ENCODE measurements around the gene RAB40B. TPM values are rescaled to one million over a fixed set of nuclear protein-coding genes. Genes with fewer than 3 reads are reported as not detected.

Gene RAB40B
- total RNA-seq, 1 donor from 2014 or later: 14.6 TPM

DNA sequence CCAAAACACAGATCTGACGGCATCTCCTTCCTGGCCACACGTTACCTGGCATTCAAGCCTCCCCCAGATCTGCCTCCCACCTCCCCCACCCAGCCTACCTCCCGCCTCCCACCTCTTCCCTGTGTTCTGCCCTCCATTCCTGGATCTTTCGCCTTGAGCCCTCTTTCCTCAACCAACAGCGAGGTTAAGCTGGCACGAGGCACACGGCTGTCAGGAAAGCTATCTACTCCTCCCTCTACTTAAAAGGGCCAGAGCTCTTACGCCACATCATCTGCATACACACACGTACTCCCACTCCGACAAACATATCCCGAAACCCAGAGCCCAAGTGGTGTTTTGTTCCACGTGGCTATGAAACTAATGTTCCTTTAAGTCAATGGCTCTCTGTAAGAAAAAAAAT lies 68.3 kb downstream of the RAB40B start:
- Mint-ChIP-seq H3K4me3 (ENCODE audit: unreplicated experiment) (no peak overlapping the region), H3K36me3 (ENCODE audit: unreplicated experiment) (no peaks in the 10 kb centered on the region), H3K27me3 (ENCODE audit: unreplicated experiment) (peaks cover 6% of the 10 kb centered on the region), H3K27ac (ENCODE audit: unreplicated experiment) (peak overlapping the region; percentile 62), H3K9me3 (ENCODE audit: unreplicated experiment) (peaks cover 4% of the 10 kb centered on the region), H3K4me1 (ENCODE audit: low read depth, unreplicated experiment) (peaks cover 7% of the 10 kb centered on the region)
- TF ChIP-seq, protein P1, sequence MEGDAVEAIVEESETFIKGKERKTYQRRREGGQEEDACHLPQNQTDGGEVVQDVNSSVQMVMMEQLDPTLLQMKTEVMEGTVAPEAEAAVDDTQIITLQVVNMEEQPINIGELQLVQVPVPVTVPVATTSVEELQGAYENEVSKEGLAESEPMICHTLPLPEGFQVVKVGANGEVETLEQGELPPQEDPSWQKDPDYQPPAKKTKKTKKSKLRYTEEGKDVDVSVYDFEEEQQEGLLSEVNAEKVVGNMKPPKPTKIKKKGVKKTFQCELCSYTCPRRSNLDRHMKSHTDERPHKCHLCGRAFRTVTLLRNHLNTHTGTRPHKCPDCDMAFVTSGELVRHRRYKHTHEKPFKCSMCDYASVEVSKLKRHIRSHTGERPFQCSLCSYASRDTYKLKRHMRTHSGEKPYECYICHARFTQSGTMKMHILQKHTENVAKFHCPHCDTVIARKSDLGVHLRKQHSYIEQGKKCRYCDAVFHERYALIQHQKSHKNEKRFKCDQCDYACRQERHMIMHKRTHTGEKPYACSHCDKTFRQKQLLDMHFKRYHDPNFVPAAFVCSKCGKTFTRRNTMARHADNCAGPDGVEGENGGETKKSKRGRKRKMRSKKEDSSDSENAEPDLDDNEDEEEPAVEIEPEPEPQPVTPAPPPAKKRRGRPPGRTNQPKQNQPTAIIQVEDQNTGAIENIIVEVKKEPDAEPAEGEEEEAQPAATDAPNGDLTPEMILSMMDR (IDR thresholded peaks at IDR 0.05; ENCODE audit: partially characterized antibody, unreplicated experiment): no peak
- no peak for DNase-seq

GRCh38 chr17:82629748-82630147 lies 68.8 kb downstream of the RAB40B start:
- peaks cover 6% of the 10 kb centered on the region for H3K27me3 Mint-ChIP-seq (ENCODE audit: unreplicated experiment)
- H3K27ac Mint-ChIP-seq (ENCODE audit: unreplicated experiment): peak overlapping the region; percentile 52
- H3K36me3 Mint-ChIP-seq (ENCODE audit: unreplicated experiment): no peaks in the 10 kb centered on the region
- peaks cover 7% of the 10 kb centered on the region for H3K4me1 Mint-ChIP-seq (ENCODE audit: low read depth, unreplicated experiment)
- TF ChIP-seq, protein P1 (IDR thresholded peaks at IDR 0.05; ENCODE audit: partially characterized antibody, unreplicated experiment): no peak
- no peak for DNase-seq
- peaks cover 5% of the 10 kb centered on the region for H3K9me3 Mint-ChIP-seq (ENCODE audit: unreplicated experiment)
- H3K4me3 Mint-ChIP-seq (ENCODE audit: unreplicated experiment): no peak overlapping the region

GRCh38 chr17:82627405-82627804 lies 71.1 kb downstream of the RAB40B start:
- no peak overlapping the region for H3K27ac Mint-ChIP-seq (ENCODE audit: unreplicated experiment)
- H3K4me3 Mint-ChIP-seq (ENCODE audit: unreplicated experiment): no peak overlapping the region
- H3K36me3 Mint-ChIP-seq (ENCODE audit: unreplicated experiment): peaks cover 5% of the 10 kb centered on the region

DNA sequence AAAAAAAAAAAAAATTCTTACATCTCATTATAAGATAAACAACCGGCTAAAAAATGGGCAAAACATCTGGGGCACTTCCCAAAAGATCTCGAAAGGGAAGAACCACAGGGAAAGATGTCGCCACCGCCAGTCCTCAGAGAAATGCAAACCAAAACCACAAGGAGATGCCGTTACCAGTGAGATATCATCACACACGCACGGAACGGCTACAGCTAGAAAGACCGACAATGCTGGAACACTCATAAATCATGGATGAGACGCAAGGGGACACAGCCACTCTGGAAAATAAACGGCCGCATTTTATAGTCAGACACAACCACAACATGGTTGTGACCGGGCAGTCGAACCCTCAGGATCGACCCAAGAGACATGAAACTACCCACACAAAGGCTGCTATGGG lies 74.8 kb downstream of the RAB40B start:
- Mint-ChIP-seq H3K4me1 (ENCODE audit: low read depth, unreplicated experiment) (no peaks in the 10 kb centered on the region), H3K36me3 (ENCODE audit: unreplicated experiment) (peaks cover 5% of the 10 kb centered on the region), H3K27ac (ENCODE audit: unreplicated experiment) (no peak overlapping the region), H3K27me3 (ENCODE audit: unreplicated experiment) (peaks cover 2% of the 10 kb centered on the region), H3K4me3 (ENCODE audit: unreplicated experiment) (no peak overlapping the region), H3K9me3 (ENCODE audit: unreplicated experiment) (peaks cover 5% of the 10 kb centered on the region)
- TF ChIP-seq, protein P1 (IDR thresholded peaks at IDR 0.05; ENCODE audit: partially characterized antibody, unreplicated experiment): no peak
- DNase-seq: no peak

More at GRCh38 chr17:82627405-82627804, 71.1 kb downstream of the RAB40B start:
- peaks cover 9% of the 10 kb centered on the region for H3K9me3 Mint-ChIP-seq (ENCODE audit: unreplicated experiment)
- peaks cover 7% of the 10 kb centered on the region for H3K4me1 Mint-ChIP-seq (ENCODE audit: low read depth, unreplicated experiment)
- TF ChIP-seq, protein P1 (IDR thresholded peaks at IDR 0.05; ENCODE audit: partially characterized antibody, unreplicated experiment): no peak
- peaks cover 8% of the 10 kb centered on the region for H3K27me3 Mint-ChIP-seq (ENCODE audit: unreplicated experiment)
- no peak for DNase-seq

GRCh38 chr17:82619641-82620040 lies 78.9 kb downstream of the RAB40B start:
- Mint-ChIP-seq H3K4me1 (ENCODE audit: low read depth, unreplicated experiment) (no peaks in the 10 kb centered on the region), H3K4me3 (ENCODE audit: unreplicated experiment) (no peak overlapping the region), H3K27ac (ENCODE audit: unreplicated experiment) (no peak overlapping the region), H3K27me3 (ENCODE audit: unreplicated experiment) (peaks cover 2% of the 10 kb centered on the region), H3K36me3 (ENCODE audit: unreplicated experiment) (peaks cover 5% of the 10 kb centered on the region), H3K9me3 (ENCODE audit: unreplicated experiment) (peaks cover 3% of the 10 kb centered on the region)
- DNase-seq: no peak
- TF ChIP-seq, protein P1 (IDR thresholded peaks at IDR 0.05; ENCODE audit: partially characterized antibody, unreplicated experiment): no peak

All from glutamatergic neuron (in vitro differentiated cells).